ENCODE results near the gene GINS2.

DNA sequence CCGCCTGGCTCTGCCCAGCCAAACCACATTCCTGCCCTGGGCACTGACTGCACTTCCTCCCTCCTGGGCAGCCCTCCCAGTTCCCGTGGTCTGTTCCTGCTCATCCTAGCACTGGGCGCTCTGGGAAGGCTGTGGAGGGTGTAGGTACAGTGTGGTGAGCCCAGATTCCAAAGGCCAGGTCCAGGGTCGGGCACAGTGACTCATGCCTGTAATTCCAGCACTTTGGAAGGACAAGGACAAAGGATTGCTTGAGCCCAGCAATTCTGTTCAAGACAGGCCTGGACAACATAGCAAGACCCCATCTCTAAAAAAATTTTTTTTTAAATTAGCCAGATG lies 31.5 kb upstream of the GINS2 start:
- TF ChIP-seq, protein P1, sequence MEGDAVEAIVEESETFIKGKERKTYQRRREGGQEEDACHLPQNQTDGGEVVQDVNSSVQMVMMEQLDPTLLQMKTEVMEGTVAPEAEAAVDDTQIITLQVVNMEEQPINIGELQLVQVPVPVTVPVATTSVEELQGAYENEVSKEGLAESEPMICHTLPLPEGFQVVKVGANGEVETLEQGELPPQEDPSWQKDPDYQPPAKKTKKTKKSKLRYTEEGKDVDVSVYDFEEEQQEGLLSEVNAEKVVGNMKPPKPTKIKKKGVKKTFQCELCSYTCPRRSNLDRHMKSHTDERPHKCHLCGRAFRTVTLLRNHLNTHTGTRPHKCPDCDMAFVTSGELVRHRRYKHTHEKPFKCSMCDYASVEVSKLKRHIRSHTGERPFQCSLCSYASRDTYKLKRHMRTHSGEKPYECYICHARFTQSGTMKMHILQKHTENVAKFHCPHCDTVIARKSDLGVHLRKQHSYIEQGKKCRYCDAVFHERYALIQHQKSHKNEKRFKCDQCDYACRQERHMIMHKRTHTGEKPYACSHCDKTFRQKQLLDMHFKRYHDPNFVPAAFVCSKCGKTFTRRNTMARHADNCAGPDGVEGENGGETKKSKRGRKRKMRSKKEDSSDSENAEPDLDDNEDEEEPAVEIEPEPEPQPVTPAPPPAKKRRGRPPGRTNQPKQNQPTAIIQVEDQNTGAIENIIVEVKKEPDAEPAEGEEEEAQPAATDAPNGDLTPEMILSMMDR (conservative IDR thresholded peaks at IDR 0.05; ENCODE audit: low read depth, low read length), result no peak
- TF ChIP-seq EZH2 (IDR thresholded peaks at IDR 0.05; ENCODE audit: borderline replicate concordance, low read depth, low read length, poor library complexity, severe bottlenecking), result no peak

All from A673 (cell line).